Stimulated activated CD4-positive, alpha-beta T cell treated with anti-CD3 and anti-CD28 coated beads, Interleukin-1b, Interleukin-23, amount 100 ng/mL, for 48 hours (primary cell): ENCODE data around the gene ZBTB21.

Experiments used
- DNase-seq: peaks from one replicate; pipeline ENCODE4 v3.0.0-alpha.2; 2020

ZBTB21 gene

GRCh38 chr21:42039470-42039901, 29.3 kb upstream of the ZBTB21 start:
- DNase-seq, result no peak

GRCh38 chr21:42038826-42039425, 28.8 kb upstream of the ZBTB21 start:
- DNase-seq, result no peak

- DNase-seq, result no peak
These were observed 28.2 kb upstream of the ZBTB21 start for GRCh38 chr21:42038393-42038792.

GRCh38 chr21:42037943-42038342, 27.8 kb upstream of the ZBTB21 start:
- DNase-seq, result no peak

GRCh38 chr21:42037516-42037915, 27.4 kb upstream of the ZBTB21 start:
- DNase-seq, result no peak

- no peak for DNase-seq
These were observed 26.2 kb upstream of the ZBTB21 start for GRCh38 chr21:42036313-42036712.

DNA sequence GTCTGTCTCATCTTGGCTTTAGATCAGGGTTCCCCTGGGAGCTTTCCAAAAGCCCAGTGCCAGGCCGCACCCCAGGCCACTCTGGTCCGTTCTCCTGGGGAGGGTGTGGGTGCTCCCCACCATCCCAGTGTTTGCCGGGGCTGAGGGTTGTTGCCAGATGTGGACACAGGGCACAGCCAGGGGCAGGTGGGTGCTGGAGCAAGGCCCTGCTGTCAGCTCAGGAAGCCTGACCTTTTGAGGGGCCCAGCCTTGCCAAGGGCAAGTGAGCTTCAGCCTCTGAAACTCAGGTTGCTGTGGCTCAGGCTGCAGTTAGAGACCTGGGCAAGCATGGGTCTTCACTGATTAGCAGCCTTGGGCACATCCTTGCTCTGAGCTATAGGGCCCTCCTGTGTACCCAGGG, 22.8 kb upstream of the ZBTB21 start:
- no peak for DNase-seq

DNA sequence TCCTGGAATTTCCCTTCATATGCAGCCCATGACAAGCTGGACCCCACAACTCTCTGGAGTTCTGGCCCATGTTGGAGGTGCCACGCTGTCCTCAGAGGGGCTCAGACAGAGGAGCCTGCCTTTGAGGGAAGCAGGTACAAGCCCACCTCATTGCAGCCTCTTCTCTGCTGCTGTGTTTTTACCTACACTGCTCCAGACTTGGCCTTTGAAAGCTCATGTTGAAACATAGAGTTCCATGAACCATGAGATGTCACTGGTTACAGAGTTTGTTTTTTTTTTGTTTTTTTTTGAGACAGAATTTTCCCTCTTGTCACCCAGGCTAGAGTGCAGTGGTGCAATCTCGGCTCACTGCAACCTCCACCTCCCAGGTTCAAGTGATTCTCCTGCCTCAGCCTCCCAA, 22.1 kb upstream of the ZBTB21 start:
- no peak for DNase-seq

- no peak for DNase-seq
These were observed 21.7 kb upstream of the ZBTB21 start for GRCh38 chr21:42031816-42032215.

GRCh38 chr21:42031241-42031640, 21.1 kb upstream of the ZBTB21 start:
- no peak for DNase-seq

GRCh38 chr21:42030311-42030710, 20.2 kb upstream of the ZBTB21 start:
- DNase-seq, result no peak

DNA sequence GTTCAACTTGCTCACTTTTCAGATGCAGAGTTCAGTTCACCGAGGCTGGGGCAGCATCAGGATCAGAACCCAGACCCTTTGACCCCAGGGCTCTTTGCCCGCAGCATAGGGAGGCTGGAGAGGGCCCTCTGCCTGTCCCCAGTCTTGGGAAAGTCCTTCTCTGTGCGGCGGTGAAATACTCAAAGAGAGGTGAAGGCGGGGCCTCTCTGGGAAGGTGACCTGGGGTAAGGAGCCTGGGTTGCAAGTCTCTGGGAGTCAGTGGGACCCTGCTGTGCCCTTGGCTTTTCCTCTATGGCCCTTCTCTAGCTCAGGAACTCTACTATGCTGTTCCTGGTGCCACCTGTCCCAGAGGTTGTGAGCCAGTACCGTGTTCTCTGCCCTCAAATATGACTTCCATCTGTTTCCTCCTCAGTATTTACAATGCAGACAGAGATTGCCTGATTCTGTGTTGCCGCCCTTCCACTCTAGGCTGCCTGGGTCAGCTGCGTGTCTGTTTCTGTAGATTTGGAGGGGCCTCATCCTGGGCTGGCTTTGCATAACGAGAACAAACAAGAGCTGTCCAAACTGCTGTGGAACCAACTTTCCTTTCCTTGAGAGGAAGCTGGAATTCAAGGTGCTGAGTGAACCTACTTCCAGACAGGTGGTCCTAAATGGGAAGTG, 18.7 kb upstream of the ZBTB21 start:
- no peak for DNase-seq

- DNase-seq, result no peak
These were observed 17.9 kb upstream of the ZBTB21 start for GRCh38 chr21:42027822-42028765.

DNA sequence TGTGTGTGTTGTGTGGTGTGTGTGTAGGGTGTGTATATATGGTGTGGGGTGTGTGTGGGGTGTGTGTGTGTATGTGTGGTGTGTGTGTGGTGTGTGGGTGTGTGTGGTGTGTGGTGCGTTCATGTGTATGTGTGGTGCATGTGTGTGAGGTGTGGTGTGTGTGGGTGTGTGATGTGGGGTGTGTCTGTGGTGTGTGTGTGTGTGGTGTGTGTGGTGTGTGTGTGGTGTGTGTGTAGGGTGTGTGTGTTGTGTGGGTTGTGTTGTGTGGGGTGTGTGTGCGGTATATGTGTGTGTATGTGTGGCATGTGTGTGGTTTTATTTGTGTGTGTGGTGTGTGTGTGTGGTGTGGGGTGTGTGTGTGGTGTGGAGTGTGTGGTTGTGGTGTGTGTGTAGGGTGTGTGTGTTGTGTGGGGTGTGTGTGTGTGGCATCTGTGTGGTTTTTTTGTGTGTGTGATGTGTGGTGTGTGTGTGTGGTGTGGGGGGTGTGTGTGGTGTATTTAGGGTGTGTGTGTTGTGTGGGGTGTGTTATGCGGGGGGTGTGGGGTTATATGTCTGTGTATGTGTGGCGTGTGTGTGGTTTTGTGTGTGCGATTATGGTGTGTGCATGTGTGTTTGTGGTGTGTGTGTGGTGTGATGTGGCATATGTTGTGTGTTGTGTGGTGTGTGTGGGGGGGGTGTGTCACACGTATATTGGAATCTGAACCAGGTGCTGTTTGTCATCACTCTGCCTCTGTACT, 17.1 kb upstream of the ZBTB21 start:
- DNase-seq, result no peak

DNA sequence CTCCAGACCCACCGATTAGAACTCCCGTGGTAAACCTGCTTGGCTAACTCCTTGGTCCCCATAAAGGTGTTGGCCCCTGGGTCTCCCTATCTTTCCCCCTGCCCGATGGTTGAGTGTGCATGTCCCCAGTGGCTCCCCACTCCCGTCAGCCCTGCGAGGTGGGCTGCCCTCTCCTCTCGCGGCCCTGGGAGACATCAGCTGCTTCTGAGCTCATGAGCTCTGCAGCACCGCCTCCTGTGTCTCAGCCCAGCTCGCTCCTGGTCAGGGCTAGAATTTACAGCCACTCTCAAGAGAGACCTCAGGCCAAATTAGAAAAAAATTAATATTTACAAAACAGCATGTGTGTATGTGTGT, 15.9 kb upstream of the ZBTB21 start:
- DNase-seq, result no peak

GRCh38 chr21:42025376-42026081, 15.4 kb upstream of the ZBTB21 start:
- DNase-seq, result no peak

GRCh38 chr21:42022906-42023305, 12.7 kb upstream of the ZBTB21 start:
- DNase-seq, result no peak

DNA sequence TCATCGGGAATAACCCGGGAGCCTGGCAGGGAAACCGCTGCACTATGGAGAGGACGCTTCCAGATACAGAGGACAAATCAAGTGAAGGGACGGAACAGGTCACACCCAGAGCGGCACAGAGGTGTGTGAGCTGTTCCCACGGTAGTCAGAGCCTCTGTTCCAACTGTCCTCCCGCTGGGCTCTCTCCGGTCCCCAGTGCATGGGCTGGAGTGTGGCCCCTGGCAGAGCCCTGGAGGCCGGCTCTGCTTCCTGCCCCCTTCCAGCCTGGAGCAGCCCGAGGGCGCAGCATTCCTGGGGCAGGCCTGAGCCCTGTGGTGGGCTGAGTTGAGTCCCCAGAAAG, 11.9 kb upstream of the ZBTB21 start:
- no peak for DNase-seq

- no peak for DNase-seq
These were observed 11.4 kb upstream of the ZBTB21 start for GRCh38 chr21:42021371-42022090.

DNA sequence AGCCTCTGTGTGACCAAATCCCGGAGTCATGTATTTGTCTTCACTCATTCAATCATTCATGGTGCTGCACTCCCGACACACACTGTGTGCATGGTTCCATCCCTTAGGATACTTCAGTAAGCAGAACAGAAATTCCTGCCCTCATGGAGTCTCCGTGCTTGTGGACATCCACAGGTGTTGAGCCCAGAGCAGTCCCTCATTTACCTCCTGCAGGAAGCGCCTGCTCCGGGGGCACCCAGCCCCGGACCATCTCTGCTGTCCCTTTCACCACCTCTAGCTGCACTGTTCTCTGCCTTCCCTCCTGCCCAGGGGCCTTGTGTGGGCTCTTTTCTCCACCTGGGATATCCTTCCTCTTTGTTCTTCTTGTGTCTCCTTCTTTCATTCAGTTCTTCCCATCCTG, 9.5 kb upstream of the ZBTB21 start:
- no peak for DNase-seq

DNA sequence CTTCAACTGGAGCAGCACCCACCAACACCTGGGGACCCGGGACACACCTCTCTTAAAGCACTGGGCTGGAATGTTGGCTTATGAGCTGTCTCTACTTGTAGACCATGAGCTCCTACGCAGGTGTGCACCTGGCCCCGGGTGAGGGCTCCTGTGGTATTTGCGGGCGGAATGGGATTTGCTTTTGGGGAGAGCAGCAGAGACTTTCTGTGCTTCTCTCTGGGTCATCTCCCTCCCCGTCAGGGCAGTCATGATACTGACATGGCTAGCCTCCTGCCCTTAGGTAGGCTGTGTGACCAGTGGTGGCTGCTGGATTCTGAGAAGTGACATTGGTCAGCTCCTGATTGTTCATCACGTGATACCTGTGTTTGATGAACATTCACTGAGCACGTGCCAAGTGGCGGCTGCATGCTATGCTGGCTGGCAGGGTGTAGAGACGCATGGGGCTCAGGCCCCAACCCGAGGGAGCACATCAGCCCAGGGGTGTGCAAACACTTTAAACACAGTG, 9.0 kb upstream of the ZBTB21 start:
- no peak for DNase-seq

GRCh38 chr21:42017022-42017421, 6.9 kb upstream of the ZBTB21 start:
- DNase-seq, result no peak
